OCI-M2 (cell line): ENCODE data around the gene SIM2.

Experiments
- DNase-seq: peaks from one replicate; lab custom pipeline; 2025; ENCODE audit not compliant: unreplicated experiment; lab: John Stamatoyannopoulos, UW

Gene SIM2

GRCh38 chr21:36759348-36760083 lies 60.6 kb downstream of the SIM2 start:
- DNase-seq = no peak

GRCh38 chr21:36761685-36762084 lies 62.8 kb downstream of the SIM2 start:
- no peak for DNase-seq

GRCh38 chr21:36762642-36763041 lies 63.7 kb downstream of the SIM2 start:
- no peak for DNase-seq

- DNase-seq = no peak
These were observed 64.4 kb downstream of the SIM2 start for GRCh38 chr21:36763305-36763704.

GRCh38 chr21:36765229-36765628 lies 66.3 kb downstream of the SIM2 start:
- no peak for DNase-seq

- no peak for DNase-seq
These were observed 67.6 kb downstream of the SIM2 start for GRCh38 chr21:36766511-36766910.

GRCh38 chr21:36767096-36767495 lies 68.2 kb downstream of the SIM2 start:
- no peak for DNase-seq

- DNase-seq = no peak
These were observed 69.6 kb downstream of the SIM2 start for GRCh38 chr21:36768496-36768895.

- DNase-seq = no peak
These were observed 70.3 kb downstream of the SIM2 start for GRCh38 chr21:36769051-36769839.

- DNase-seq = no peak
These were observed 74.2 kb downstream of the SIM2 start for GRCh38 chr21:36773117-36773516.

GRCh38 chr21:36773995-36774394 lies 75.1 kb downstream of the SIM2 start:
- DNase-seq = no peak

- DNase-seq = no peak
These were observed 78.2 kb downstream of the SIM2 start for GRCh38 chr21:36776981-36777617.

GRCh38 chr21:36780861-36781260 lies 81.9 kb downstream of the SIM2 start:
- DNase-seq = no peak

- DNase-seq = no peak
These were observed 84.9 kb downstream of the SIM2 start for GRCh38 chr21:36783612-36784374.

- no peak for DNase-seq
These were observed 86.0 kb downstream of the SIM2 start for GRCh38 chr21:36784947-36785346.

GRCh38 chr21:36785615-36786014 lies 86.7 kb downstream of the SIM2 start:
- no peak for DNase-seq

- no peak for DNase-seq
These were observed 87.3 kb downstream of the SIM2 start for GRCh38 chr21:36786186-36786585.

GRCh38 chr21:36788120-36788638 lies 89.3 kb downstream of the SIM2 start:
- DNase-seq = no peak

- no peak for DNase-seq
These were observed 91.7 kb downstream of the SIM2 start for GRCh38 chr21:36790616-36791015.

- no peak for DNase-seq
These were observed 92.3 kb downstream of the SIM2 start for GRCh38 chr21:36791180-36791579.
